SK-N-SH treated with all-trans-retinoic acid at 6 μM for 48 hours (cell line): Measurements from ENCODE around the gene TUBGCP4.

Experiments
- ARNTL ChIP-seq: fragments of 450-650 bp; formaldehyde crosslinking; IDR thresholded peaks from 2 replicates; pipeline ENCODE4 v1.5.0; 2020; ENCODE audit warnings: low read depth, mild to moderate bottlenecking, moderate library complexity, borderline replicate concordance
- OSR1 ChIP-seq: fragments of 250-450 bp; sonication (Bioruptor Pico); IDR thresholded peaks from 2 replicates; pipeline ENCODE4 v1.8.0; 2022; ENCODE audit warnings: moderate library complexity, mild to moderate bottlenecking, inconsistent platforms
- RARB ChIP-seq: fragments of 250-450 bp; sonication (Bioruptor Pico); IDR thresholded peaks from 2 replicates; pipeline ENCODE4 v1.8.0; 2021; ENCODE audit warnings: mild to moderate bottlenecking, moderate library complexity
- TCF4 ChIP-seq: fragments of 250-450 bp; sonication (Bioruptor Pico); IDR thresholded peaks from 2 replicates; pipeline ENCODE4 v1.8.0; 2021; ENCODE audit warnings: mild to moderate bottlenecking, moderate library complexity, borderline replicate concordance
- ZC3H10 ChIP-seq: fragments of 250-450 bp; sonication (Bioruptor Pico); IDR thresholded peaks from 2 replicates; pipeline ENCODE4 v1.5.1; 2021; ENCODE audit warnings: mild to moderate bottlenecking, moderate library complexity
- ZFP30 ChIP-seq: fragments of 450-650 bp; formaldehyde crosslinking; IDR thresholded peaks from 2 replicates; pipeline ENCODE4 v1.5.0; 2022; ENCODE audit warnings: mild to moderate bottlenecking, moderate library complexity
- ZNF70 ChIP-seq: fragments of 450-650 bp; formaldehyde crosslinking; IDR thresholded peaks from 2 replicates; pipeline ENCODE4 v1.5.0; 2020; ENCODE audit warnings: mild to moderate bottlenecking, moderate library complexity
- ZNF8 ChIP-seq: fragments of 450-650 bp; formaldehyde crosslinking; IDR thresholded peaks from 2 replicates; pipeline ENCODE4 v1.5.0; 2020; ENCODE audit warnings: mild to moderate bottlenecking, moderate library complexity
- TF ChIP-seq, protein P1 (sequence below): fragments of 250-450 bp; sonication (Bioruptor Pico); IDR thresholded peaks from 2 replicates; pipeline ENCODE4 v1.5.1; 2020; ENCODE audit warnings: low read depth, mild to moderate bottlenecking, moderate library complexity
- TF ChIP-seq, protein P2 (sequence below): fragments of 250-450 bp; sonication (Bioruptor Pico); IDR thresholded peaks from 2 replicates; pipeline ENCODE4 v1.8.0; 2021; ENCODE audit warnings: low read depth, mild to moderate bottlenecking, moderate library complexity, borderline replicate concordance

DNA sequence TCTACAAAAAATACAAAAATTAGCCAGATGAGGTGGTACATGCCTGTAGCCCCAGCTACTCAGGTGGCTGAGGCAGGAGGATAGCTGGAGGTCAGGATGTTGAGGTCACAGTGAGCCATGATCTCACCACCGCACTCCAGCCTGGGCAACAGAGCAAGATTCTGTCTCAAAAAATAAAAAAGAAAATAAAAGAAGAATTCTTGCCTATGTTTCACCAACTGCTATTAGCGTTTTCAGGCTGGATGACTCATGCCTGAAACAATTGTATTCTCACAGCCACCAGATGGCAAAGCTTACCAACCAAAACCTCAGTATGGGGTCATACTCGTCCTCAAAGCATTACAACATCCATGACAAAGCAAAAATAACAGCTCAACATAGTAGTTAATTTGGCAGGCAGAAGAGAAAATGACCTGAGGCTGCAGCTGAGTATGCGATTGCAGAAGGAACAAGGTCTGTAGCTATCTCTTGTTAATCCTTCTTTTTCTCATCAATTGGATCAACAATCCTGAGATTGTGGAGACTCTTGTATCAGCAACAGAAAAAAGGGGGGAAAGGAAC is 69.9 kb downstream of the TUBGCP4 start:
- TF ChIP-seq ZFP30 (CRISPR knock-in tag) (no peak), TCF4 (CRISPR knock-in tag) (no peak), RARB (CRISPR knock-in tag) (no peak), ARNTL (CRISPR knock-in tag) (no peak), ZNF70 (no peak), ZNF8 (no peak), ZC3H10 (CRISPR knock-in tag) (no peak), OSR1 (CRISPR knock-in tag) (no peak)
- TF ChIP-seq, protein P1, sequence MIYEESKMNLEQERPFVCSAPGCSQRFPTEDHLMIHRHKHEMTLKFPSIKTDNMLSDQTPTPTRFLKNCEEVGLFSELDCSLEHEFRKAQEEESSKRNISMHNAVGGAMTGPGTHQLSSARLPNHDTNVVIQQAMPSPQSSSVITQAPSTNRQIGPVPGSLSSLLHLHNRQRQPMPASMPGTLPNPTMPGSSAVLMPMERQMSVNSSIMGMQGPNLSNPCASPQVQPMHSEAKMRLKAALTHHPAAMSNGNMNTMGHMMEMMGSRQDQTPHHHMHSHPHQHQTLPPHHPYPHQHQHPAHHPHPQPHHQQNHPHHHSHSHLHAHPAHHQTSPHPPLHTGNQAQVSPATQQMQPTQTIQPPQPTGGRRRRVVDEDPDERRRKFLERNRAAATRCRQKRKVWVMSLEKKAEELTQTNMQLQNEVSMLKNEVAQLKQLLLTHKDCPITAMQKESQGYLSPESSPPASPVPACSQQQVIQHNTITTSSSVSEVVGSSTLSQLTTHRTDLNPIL (CRISPR knock-in tag): no peak
- TF ChIP-seq, protein P2, sequence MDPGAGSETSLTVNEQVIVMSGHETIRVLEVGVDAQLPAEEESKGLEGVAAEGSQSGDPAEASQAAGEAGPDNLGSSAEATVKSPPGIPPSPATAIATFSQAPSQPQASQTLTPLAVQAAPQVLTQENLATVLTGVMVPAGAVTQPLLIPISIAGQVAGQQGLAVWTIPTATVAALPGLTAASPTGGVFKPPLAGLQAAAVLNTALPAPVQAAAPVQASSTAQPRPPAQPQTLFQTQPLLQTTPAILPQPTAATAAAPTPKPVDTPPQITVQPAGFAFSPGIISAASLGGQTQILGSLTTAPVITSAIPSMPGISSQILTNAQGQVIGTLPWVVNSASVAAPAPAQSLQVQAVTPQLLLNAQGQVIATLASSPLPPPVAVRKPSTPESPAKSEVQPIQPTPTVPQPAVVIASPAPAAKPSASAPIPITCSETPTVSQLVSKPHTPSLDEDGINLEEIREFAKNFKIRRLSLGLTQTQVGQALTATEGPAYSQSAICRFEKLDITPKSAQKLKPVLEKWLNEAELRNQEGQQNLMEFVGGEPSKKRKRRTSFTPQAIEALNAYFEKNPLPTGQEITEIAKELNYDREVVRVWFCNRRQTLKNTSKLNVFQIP: no peak
